ENCODE measurements around the gene FAM50A.
A peak's percentile ranks its signal among the peaks of the same experiment; 100 is the strongest.

FAM50A gene

GRCh38 chrX:154398668-154399526 lies 45.0 kb upstream of the FAM50A start (continued):
- no peak for TF ChIP-seq PBX3 (CRISPR knock-in tag; IDR thresholded peaks at IDR 0.05)
- TF ChIP-seq HOXC10 (CRISPR knock-in tag; IDR thresholded peaks at IDR 0.05) = no peak
- TF ChIP-seq ZNF302 (tag by site-specific recombination; IDR thresholded peaks at IDR 0.05; ENCODE audit: low read depth) = no peak
- no peak for TF ChIP-seq ZNF623 (tag by site-specific recombination; IDR thresholded peaks at IDR 0.05)
- TF ChIP-seq ZBTB48 (tag by site-specific recombination; IDR thresholded peaks at IDR 0.05) = 0 out of 2 replicates have a peak, but pooled peaks have one; percentile 30
- TF ChIP-seq ZBTB6 (tag by site-specific recombination; IDR thresholded peaks at IDR 0.05) = no peak
- TF ChIP-seq SP3 (tag by site-specific recombination; IDR thresholded peaks at IDR 0.05) = no peak
- TF ChIP-seq BCL11B (tag by site-specific recombination; IDR thresholded peaks at IDR 0.05; ENCODE audit: low read depth) = 0 out of 2 replicates have a peak, but pooled peaks have one; percentile 28
- TF ChIP-seq GFI1B (tag by site-specific recombination; IDR thresholded peaks at IDR 0.05) = no peak
- no peak for TF ChIP-seq ZNF596 (tag by site-specific recombination; IDR thresholded peaks at IDR 0.05)
- no peak for TF ChIP-seq TCF7L2 (IDR thresholded peaks at IDR 0.05; ENCODE audit: borderline replicate concordance, low read depth, low read length)
- no peak for TF ChIP-seq ZFP3 (tag by site-specific recombination; IDR thresholded peaks at IDR 0.05; ENCODE audit: low read depth)
- no peak for TF ChIP-seq ZNF132 (tag by site-specific recombination; IDR thresholded peaks at IDR 0.05; ENCODE audit: borderline replicate concordance)
- no peak for TF ChIP-seq ZNF626 (tag by site-specific recombination; IDR thresholded peaks at IDR 0.05)
- TF ChIP-seq ZNF501 (tag by site-specific recombination; IDR thresholded peaks at IDR 0.05) = 0 out of 2 replicates have a peak, but pooled peaks have one; percentile 14
- 0 out of 2 replicates have a peak, but pooled peaks have one; percentile 8 for TF ChIP-seq ZNF843 (tag by site-specific recombination; IDR thresholded peaks at IDR 0.05)
- TF ChIP-seq ZBTB49 (tag by site-specific recombination; IDR thresholded peaks at IDR 0.05; ENCODE audit: low read depth) = no peak
- peak; percentile 88 for TF ChIP-seq SCRT1 (tag by site-specific recombination; IDR thresholded peaks at IDR 0.05; ENCODE audit: borderline replicate concordance)
- no peak for TF ChIP-seq ZNF701 (tag by site-specific recombination; IDR thresholded peaks at IDR 0.05)
- TF ChIP-seq PRDM1 (tag by site-specific recombination; IDR thresholded peaks at IDR 0.05) = no peak
- 0 out of 2 replicates have a peak, but pooled peaks have one; percentile 6 for TF ChIP-seq ZNF341 (tag by site-specific recombination; IDR thresholded peaks at IDR 0.05; ENCODE audit: low read depth)
- TF ChIP-seq ZNF654 (tag by site-specific recombination; IDR thresholded peaks at IDR 0.05; ENCODE audit: low read depth) = peak; percentile 24; the same call in 1 of the 2 replicates
- TF ChIP-seq ZBTB8A (tag by site-specific recombination; IDR thresholded peaks at IDR 0.05) = peak; percentile 65
- peak; percentile 91 for TF ChIP-seq CTCF (tag by site-specific recombination; IDR thresholded peaks at IDR 0.05)
